ENCODE measurements around the gene HFM1.

The HFM1 gene

GRCh38 chr1:91278754-91279153 lies 125.9 kb downstream of the HFM1 start:
- TF ChIP-seq POLR2AphosphoS5 (IDR thresholded peaks at IDR 0.05; ENCODE audit: low read depth, low read length) (no peak), SPI1 (IDR thresholded peaks at IDR 0.05; ENCODE audit: low read depth, low read length) (no peak), PAX5 (IDR thresholded peaks at IDR 0.05; ENCODE audit: insufficient read depth, low read length, severe bottlenecking) (no peak), POU2F2 (IDR thresholded peaks at IDR 0.05; ENCODE audit: low read depth, low read length) (no peak), POLR2A (IDR thresholded peaks at IDR 0.05; ENCODE audit: low read depth, low read length) (no peak), TAF1 (IDR thresholded peaks at IDR 0.05; ENCODE audit: low read depth, low read length) (no peak)
- no peak for FAIRE-seq
- DNase-seq (ENCODE audit: insufficient read length, low spot score), result no peak

DNA sequence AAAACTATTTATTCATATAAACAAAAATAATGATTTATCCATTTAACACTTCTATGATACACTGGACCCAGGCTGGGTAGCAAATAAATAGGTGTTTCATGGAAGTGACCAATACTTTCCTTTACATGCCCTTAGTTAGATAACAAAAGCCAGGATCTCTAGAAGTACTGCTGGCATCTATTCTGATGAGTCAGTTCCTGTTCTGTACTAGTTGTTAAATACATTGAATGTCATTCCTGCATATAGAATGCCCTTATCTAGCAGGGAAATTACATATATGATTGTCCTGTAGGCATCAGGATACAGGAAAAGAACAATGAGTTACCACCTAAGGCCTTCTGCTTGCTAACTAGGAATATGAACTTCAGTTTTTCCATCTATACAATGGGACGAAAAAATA lies 130.8 kb downstream of the HFM1 start:
- TF ChIP-seq SPI1 (IDR thresholded peaks at IDR 0.05; ENCODE audit: low read depth, low read length) (no peak), PAX5 (IDR thresholded peaks at IDR 0.05; ENCODE audit: insufficient read depth, low read length, severe bottlenecking) (no peak)
- FAIRE-seq, result no peak
- DNase-seq (ENCODE audit: insufficient read length, low spot score), result no peak

DNA sequence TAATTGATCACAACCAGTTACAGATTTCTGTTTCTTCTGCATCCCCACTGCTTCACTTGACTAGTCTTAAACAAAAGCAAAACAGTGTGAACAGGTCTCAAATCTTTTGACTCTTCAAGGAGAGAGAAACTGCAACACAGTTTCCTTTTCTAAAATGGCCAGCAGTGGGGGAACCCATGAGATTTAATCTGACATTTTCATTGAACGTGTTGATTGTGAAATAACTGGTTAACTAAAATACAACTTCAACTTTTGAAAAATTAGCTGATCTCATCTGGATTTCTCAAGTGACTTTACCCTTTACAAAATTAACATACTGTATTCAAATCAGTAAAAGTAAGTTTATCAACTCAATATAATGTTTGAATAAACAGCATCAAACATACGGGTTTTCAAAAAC lies 143.0 kb downstream of the HFM1 start:
- FAIRE-seq (no peak), DNase-seq (ENCODE audit: insufficient read length, low spot score) (no peak)
- no peak for TF ChIP-seq POLR2A (IDR thresholded peaks at IDR 0.05; ENCODE audit: low read depth, low read length)
- no peak for TF ChIP-seq TAF1 (IDR thresholded peaks at IDR 0.05; ENCODE audit: low read depth, low read length)
- TF ChIP-seq PAX5 (IDR thresholded peaks at IDR 0.05; ENCODE audit: insufficient read depth, low read length, severe bottlenecking), result no peak
- no peak for TF ChIP-seq POLR2AphosphoS5 (IDR thresholded peaks at IDR 0.05; ENCODE audit: low read depth, low read length)

DNA sequence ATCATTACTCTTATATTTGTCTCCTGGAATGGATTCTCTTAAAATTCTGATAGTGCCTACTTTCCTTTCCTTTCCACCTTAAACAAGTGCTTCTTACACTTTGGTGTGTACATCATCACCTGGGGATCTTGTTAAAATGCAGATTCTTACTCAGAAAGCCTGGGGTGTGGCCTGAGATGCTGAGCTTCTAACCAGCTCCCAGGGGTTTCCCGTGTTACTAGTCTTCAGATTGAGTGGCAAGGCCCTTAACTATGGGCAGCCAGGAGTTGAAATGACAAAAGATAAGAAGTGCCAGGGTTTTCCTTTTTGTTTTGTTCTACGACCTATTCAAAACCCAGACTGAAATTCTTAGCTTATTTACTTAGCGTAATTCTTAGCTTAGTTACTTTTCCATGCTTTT lies 159.2 kb downstream of the HFM1 start:
- no peak for FAIRE-seq
- DNase-seq (ENCODE audit: insufficient read length, low spot score), result no peak
- TF ChIP-seq POLR2AphosphoS5 (IDR thresholded peaks at IDR 0.05; ENCODE audit: low read depth, low read length), result no peak
- no peak for TF ChIP-seq SPI1 (IDR thresholded peaks at IDR 0.05; ENCODE audit: low read depth, low read length)
- no peak for TF ChIP-seq POU2F2 (IDR thresholded peaks at IDR 0.05; ENCODE audit: low read depth, low read length)
- TF ChIP-seq POLR2A (IDR thresholded peaks at IDR 0.05; ENCODE audit: low read depth, low read length), result no peak
- no peak for TF ChIP-seq PAX5 (IDR thresholded peaks at IDR 0.05; ENCODE audit: insufficient read depth, low read length, severe bottlenecking)
- no peak for TF ChIP-seq TAF1 (IDR thresholded peaks at IDR 0.05; ENCODE audit: low read depth, low read length)

DNA sequence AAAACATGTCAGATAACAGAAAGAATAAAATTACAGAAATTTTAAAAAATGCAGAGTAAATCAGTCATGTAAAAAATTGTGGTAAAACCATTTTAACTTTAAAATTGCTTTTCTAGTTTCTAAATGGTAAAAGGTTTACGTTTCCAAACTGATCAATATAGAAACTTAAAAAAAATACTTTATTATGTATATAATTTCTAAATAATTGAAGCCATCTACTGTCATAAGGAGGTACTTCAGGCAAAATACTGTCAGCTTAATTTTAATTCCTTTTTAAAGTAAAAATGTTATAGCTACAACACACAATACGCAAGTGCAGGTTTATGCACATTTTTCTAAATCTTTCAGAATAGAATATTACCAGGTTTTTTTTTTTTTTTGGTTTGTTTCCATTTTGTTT lies 159.9 kb downstream of the HFM1 start:
- DNase-seq (ENCODE audit: insufficient read length, low spot score), result no peak
- TF ChIP-seq SPI1 (IDR thresholded peaks at IDR 0.05; ENCODE audit: low read depth, low read length) (no peak), POLR2AphosphoS5 (IDR thresholded peaks at IDR 0.05; ENCODE audit: low read depth, low read length) (no peak), POU2F2 (IDR thresholded peaks at IDR 0.05; ENCODE audit: low read depth, low read length) (no peak), TAF1 (IDR thresholded peaks at IDR 0.05; ENCODE audit: low read depth, low read length) (no peak), POLR2A (IDR thresholded peaks at IDR 0.05; ENCODE audit: low read depth, low read length) (no peak), PAX5 (IDR thresholded peaks at IDR 0.05; ENCODE audit: insufficient read depth, low read length, severe bottlenecking) (no peak)
- no peak for FAIRE-seq

- DNase-seq (ENCODE audit: insufficient read length, low spot score) (no peak), FAIRE-seq (no peak)
Observed at GRCh38 chr1:91243171-91243570, 161.5 kb downstream of the HFM1 start.

GRCh38 chr1:91234181-91234580 lies 170.5 kb downstream of the HFM1 start:
- FAIRE-seq, result no peak
- no peak for TF ChIP-seq POU2F2 (IDR thresholded peaks at IDR 0.05; ENCODE audit: low read depth, low read length)
- DNase-seq (ENCODE audit: insufficient read length, low spot score), result no peak

More at GRCh38 chr1:91243171-91243570, 161.5 kb downstream of the HFM1 start:
- TF ChIP-seq SPI1 (IDR thresholded peaks at IDR 0.05; ENCODE audit: low read depth, low read length) (no peak), PAX5 (IDR thresholded peaks at IDR 0.05; ENCODE audit: insufficient read depth, low read length, severe bottlenecking) (no peak), POU2F2 (IDR thresholded peaks at IDR 0.05; ENCODE audit: low read depth, low read length) (no peak), POLR2A (IDR thresholded peaks at IDR 0.05; ENCODE audit: low read depth, low read length) (no peak), TAF1 (IDR thresholded peaks at IDR 0.05; ENCODE audit: low read depth, low read length) (no peak), POLR2AphosphoS5 (IDR thresholded peaks at IDR 0.05; ENCODE audit: low read depth, low read length) (no peak)

DNA sequence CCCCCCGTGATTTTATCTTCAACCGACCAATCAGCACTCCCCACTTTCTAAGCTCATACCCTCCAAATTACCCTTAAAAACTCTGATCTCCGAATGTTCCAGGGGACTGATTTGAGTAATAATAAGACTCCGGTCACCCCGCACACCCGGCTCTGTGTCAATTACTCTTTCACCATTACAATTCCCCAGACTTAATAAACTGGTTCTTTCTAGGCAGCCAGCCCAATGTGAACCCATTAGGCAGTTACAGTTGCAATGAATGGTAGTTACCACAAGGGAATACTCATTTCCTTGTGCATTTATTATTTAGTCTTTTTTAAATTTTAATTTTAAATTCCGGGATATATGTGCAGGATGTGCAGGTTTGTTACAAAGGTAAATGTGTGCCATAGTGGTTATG lies 177.9 kb downstream of the HFM1 start:
- TF ChIP-seq PAX5 (IDR thresholded peaks at IDR 0.05; ENCODE audit: insufficient read depth, low read length, severe bottlenecking) (no peak), POLR2AphosphoS5 (IDR thresholded peaks at IDR 0.05; ENCODE audit: low read depth, low read length) (no peak), TAF1 (IDR thresholded peaks at IDR 0.05; ENCODE audit: low read depth, low read length) (no peak), POU2F2 (IDR thresholded peaks at IDR 0.05; ENCODE audit: low read depth, low read length) (no peak), POLR2A (IDR thresholded peaks at IDR 0.05; ENCODE audit: low read depth, low read length) (no peak), SPI1 (IDR thresholded peaks at IDR 0.05; ENCODE audit: low read depth, low read length) (no peak)
- DNase-seq (ENCODE audit: insufficient read length, low spot score) (no peak), FAIRE-seq (no peak)

DNA sequence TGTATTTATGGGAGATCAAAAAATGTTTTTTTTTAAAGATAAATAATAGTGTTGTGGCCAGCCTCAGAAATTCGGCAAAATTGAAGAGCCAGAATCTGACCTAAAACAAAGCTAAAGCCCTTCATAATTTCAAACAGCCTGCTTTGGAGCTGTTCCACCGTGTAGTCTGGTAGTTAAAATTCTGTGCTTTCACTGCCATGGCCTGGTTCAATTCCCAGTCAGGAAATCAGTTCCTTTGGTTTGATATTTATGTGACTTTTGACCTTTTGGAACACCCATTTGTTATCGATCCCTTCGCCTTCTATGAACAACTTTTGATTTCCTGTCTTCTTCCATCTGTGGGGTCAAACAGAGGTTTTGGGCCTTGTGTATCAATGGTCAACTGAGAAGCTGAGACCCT lies 179.8 kb downstream of the HFM1 start:
- no peak for FAIRE-seq
- no peak for DNase-seq (ENCODE audit: insufficient read length, low spot score)
- TF ChIP-seq POU2F2 (IDR thresholded peaks at IDR 0.05; ENCODE audit: low read depth, low read length), result no peak
- no peak for TF ChIP-seq SPI1 (IDR thresholded peaks at IDR 0.05; ENCODE audit: low read depth, low read length)
- no peak for TF ChIP-seq PAX5 (IDR thresholded peaks at IDR 0.05; ENCODE audit: insufficient read depth, low read length, severe bottlenecking)
- TF ChIP-seq POLR2AphosphoS5 (IDR thresholded peaks at IDR 0.05; ENCODE audit: low read depth, low read length), result no peak
- TF ChIP-seq TAF1 (IDR thresholded peaks at IDR 0.05; ENCODE audit: low read depth, low read length), result no peak
- TF ChIP-seq POLR2A (IDR thresholded peaks at IDR 0.05; ENCODE audit: low read depth, low read length), result no peak

DNA sequence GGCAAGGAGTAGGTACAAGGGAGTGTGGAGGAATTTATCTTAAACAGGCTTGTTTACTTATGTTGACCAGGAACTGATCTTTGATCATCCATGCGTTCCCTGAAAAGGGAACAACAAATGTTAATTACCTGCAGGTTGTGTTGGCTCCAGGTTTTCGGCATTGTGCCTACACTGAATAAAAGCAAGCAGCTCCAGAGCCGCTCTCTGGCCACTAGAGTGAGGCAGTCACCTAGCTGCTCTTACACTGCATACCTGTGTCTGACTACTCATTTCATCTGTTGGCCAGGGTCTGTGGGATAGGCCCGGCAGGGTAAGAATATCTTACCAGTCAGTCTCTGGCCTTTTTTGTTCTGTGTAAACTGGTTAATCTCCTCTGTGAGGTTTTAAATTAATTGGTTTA lies 183.6 kb downstream of the HFM1 start:
- TF ChIP-seq TAF1 (IDR thresholded peaks at IDR 0.05; ENCODE audit: low read depth, low read length), result no peak
- TF ChIP-seq POLR2A (IDR thresholded peaks at IDR 0.05; ENCODE audit: low read depth, low read length), result no peak
- TF ChIP-seq PAX5 (IDR thresholded peaks at IDR 0.05; ENCODE audit: insufficient read depth, low read length, severe bottlenecking), result no peak
- TF ChIP-seq POLR2AphosphoS5 (IDR thresholded peaks at IDR 0.05; ENCODE audit: low read depth, low read length), result no peak
- TF ChIP-seq SPI1 (IDR thresholded peaks at IDR 0.05; ENCODE audit: low read depth, low read length), result no peak
- FAIRE-seq (no peak), DNase-seq (ENCODE audit: insufficient read length, low spot score) (no peak)

GRCh38 chr1:91217911-91218310 lies 186.7 kb downstream of the HFM1 start:
- no peak for FAIRE-seq
- DNase-seq (ENCODE audit: insufficient read length, low spot score), result no peak

More at GRCh38 chr1:91217911-91218310, 186.7 kb downstream of the HFM1 start:
- no peak for TF ChIP-seq TAF1 (IDR thresholded peaks at IDR 0.05; ENCODE audit: low read depth, low read length)
- no peak for TF ChIP-seq SPI1 (IDR thresholded peaks at IDR 0.05; ENCODE audit: low read depth, low read length)

All from GM12891 (cell line).